GM12801 (cell line): ENCODE measurements around the gene CARD8.

Source experiments
- CTCF ChIP-seq: IDR thresholded peaks from one replicate; pipeline ENCODE4 v1.5.1; 2011; ENCODE audit warnings: control low read depth; ENCODE audit not compliant: insufficient read length; ENCODE audit errors: extremely low read depth

Gene CARD8

GRCh38 chr19:48283908-48284307 is 28.2 kb upstream of the CARD8 start:
- TF ChIP-seq CTCF: no peak

GRCh38 chr19:48279747-48280146 is 24.0 kb upstream of the CARD8 start:
- TF ChIP-seq CTCF: no peak

GRCh38 chr19:48274938-48275337 is 19.2 kb upstream of the CARD8 start:
- no peak for TF ChIP-seq CTCF

- TF ChIP-seq CTCF: no peak
These were observed 18.5 kb upstream of the CARD8 start for GRCh38 chr19:48274173-48274572.

- no peak for TF ChIP-seq CTCF
These were observed 15.9 kb upstream of the CARD8 start for GRCh38 chr19:48271531-48272151.

- TF ChIP-seq CTCF: no peak
These were observed 2.6 kb upstream of the CARD8 start for GRCh38 chr19:48258350-48258749.

- no peak for TF ChIP-seq CTCF
These were observed 1.2 kb downstream of the CARD8 start for GRCh38 chr19:48254529-48254970.
